Measurements from ENCODE around the gene MYOC.

DNA sequence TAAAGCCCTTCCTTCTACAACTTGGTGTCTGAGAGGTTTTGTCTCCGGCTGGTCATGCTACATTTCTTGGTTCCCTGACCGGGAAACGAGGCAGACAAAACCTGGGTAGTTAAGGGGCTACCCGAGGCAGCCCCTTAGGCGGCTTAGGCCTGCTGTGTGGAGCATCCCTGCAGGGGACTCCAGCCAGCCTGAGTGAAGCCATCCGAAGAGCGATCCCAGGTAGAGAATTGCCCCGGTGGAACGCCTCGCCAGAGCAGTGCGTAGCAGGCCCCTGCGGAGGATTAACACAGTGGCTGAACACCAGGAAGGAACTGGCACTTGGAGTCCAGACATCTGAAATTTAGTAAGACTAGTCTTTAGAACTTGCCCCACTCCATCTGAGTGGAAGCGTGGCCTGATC is 51.6 kb downstream of the MYOC start:
- TF ChIP-seq, protein P1, sequence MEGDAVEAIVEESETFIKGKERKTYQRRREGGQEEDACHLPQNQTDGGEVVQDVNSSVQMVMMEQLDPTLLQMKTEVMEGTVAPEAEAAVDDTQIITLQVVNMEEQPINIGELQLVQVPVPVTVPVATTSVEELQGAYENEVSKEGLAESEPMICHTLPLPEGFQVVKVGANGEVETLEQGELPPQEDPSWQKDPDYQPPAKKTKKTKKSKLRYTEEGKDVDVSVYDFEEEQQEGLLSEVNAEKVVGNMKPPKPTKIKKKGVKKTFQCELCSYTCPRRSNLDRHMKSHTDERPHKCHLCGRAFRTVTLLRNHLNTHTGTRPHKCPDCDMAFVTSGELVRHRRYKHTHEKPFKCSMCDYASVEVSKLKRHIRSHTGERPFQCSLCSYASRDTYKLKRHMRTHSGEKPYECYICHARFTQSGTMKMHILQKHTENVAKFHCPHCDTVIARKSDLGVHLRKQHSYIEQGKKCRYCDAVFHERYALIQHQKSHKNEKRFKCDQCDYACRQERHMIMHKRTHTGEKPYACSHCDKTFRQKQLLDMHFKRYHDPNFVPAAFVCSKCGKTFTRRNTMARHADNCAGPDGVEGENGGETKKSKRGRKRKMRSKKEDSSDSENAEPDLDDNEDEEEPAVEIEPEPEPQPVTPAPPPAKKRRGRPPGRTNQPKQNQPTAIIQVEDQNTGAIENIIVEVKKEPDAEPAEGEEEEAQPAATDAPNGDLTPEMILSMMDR (IDR thresholded peaks at IDR 0.05), result no peak
- TF ChIP-seq POLR2AphosphoS5 (IDR thresholded peaks at IDR 0.05; ENCODE audit: low read depth, low read length), result no peak
- TF ChIP-seq, protein P2, sequence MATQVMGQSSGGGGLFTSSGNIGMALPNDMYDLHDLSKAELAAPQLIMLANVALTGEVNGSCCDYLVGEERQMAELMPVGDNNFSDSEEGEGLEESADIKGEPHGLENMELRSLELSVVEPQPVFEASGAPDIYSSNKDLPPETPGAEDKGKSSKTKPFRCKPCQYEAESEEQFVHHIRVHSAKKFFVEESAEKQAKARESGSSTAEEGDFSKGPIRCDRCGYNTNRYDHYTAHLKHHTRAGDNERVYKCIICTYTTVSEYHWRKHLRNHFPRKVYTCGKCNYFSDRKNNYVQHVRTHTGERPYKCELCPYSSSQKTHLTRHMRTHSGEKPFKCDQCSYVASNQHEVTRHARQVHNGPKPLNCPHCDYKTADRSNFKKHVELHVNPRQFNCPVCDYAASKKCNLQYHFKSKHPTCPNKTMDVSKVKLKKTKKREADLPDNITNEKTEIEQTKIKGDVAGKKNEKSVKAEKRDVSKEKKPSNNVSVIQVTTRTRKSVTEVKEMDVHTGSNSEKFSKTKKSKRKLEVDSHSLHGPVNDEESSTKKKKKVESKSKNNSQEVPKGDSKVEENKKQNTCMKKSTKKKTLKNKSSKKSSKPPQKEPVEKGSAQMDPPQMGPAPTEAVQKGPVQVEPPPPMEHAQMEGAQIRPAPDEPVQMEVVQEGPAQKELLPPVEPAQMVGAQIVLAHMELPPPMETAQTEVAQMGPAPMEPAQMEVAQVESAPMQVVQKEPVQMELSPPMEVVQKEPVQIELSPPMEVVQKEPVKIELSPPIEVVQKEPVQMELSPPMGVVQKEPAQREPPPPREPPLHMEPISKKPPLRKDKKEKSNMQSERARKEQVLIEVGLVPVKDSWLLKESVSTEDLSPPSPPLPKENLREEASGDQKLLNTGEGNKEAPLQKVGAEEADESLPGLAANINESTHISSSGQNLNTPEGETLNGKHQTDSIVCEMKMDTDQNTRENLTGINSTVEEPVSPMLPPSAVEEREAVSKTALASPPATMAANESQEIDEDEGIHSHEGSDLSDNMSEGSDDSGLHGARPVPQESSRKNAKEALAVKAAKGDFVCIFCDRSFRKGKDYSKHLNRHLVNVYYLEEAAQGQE (IDR thresholded peaks at IDR 0.05; ENCODE audit: insufficient read depth in 1 of 2, low read depth in 2 of 2, low read length in 1 of 2), result no peak
- TF ChIP-seq SIN3A (IDR thresholded peaks at IDR 0.05; ENCODE audit: borderline replicate concordance, insufficient read depth, low read depth, low read length), result no peak
- no peak for TF ChIP-seq TCF7L2 (IDR thresholded peaks at IDR 0.05; ENCODE audit: low read depth, low read length)
